ENCODE measurements around the gene IL10.

IL10 gene

GRCh38 chr1:206772243-206772937 is at the start of gene IL10:
IL10 (minus strand) TSS chr1:206772494; CDS start chr1:206772435, 59 bp downstream.
- Histone ChIP-seq H3K36me3 (ENCODE audit: control insufficient read depth in 2 of 2, insufficient read depth in 1 of 2, low read length in 2 of 2) (no peaks in the 10 kb centered on the region), H3K4me1 (ENCODE audit: control insufficient read depth, insufficient read depth, low read length) (no peaks in the 10 kb centered on the region), H3K4me3 (ENCODE audit: low read depth, low read length) (no peak within 1 kb of the TSS), H3K27ac (ENCODE audit: extremely low read depth, low read depth, low read length) (no peak within 1 kb of the TSS), H3K9me3 (ENCODE audit: control insufficient read depth, insufficient read depth, low read depth, low read length) (no peaks in the 10 kb centered on the region)
- POLR2A ChIA-PET, result interaction anchor here (0.5 kb wide), 1 partner anchor 108 kb away, joined by 3 read pairs; no protein-coding TSS in a partner anchor
- TF ChIP-seq ZFP69B (tag by site-specific recombination; IDR thresholded peaks at IDR 0.05), result no peak
- CTCF ChIA-PET, result interaction anchor here (0.6 to 1.2 kb wide), 3 partner anchors 14 to 189 kb away, joined by 3 read pairs; no protein-coding TSS in a partner anchor

- ChIA-PET POLR2A (no interaction called here), CTCF (interaction anchor here (1.0 to 1.9 kb wide), 4 partner anchors 11 to 90 kb away, joined by 3 to 7 read pairs (median 5); no protein-coding TSS in a partner anchor)
- H3K27ac ChIP-seq (ENCODE audit: extremely low read depth, low read depth, low read length), result no peak overlapping the region
- no peak overlapping the region for H3K4me3 ChIP-seq (ENCODE audit: low read depth, low read length)
- no peaks in the 10 kb centered on the region for H3K4me1 ChIP-seq (ENCODE audit: control insufficient read depth, insufficient read depth, low read length)
- no peak for TF ChIP-seq ZNF488 (tag by site-specific recombination; IDR thresholded peaks at IDR 0.05)
- no peak for TF ChIP-seq ZNF391 (tag by site-specific recombination; IDR thresholded peaks at IDR 0.05; ENCODE audit: borderline replicate concordance, low read depth)
- TF ChIP-seq ZNF121 (tag by site-specific recombination; IDR thresholded peaks at IDR 0.05), result no peak
- no peak for TF ChIP-seq ZSCAN5A (tag by site-specific recombination; IDR thresholded peaks at IDR 0.05)
- no peak for TF ChIP-seq ZNF138 (tag by site-specific recombination; IDR thresholded peaks at IDR 0.05; ENCODE audit: borderline replicate concordance)
- no peak for TF ChIP-seq ZNF184 (tag by site-specific recombination; IDR thresholded peaks at IDR 0.05)
- no peak for TF ChIP-seq ZNF292 (tag by site-specific recombination; IDR thresholded peaks at IDR 0.05; ENCODE audit: borderline replicate concordance, low read depth)
- TF ChIP-seq ZNF658 (tag by site-specific recombination; IDR thresholded peaks at IDR 0.05), result no peak
- no peak for TF ChIP-seq SETDB1 (IDR thresholded peaks at IDR 0.05; ENCODE audit: insufficient read length, low read length)
- TF ChIP-seq ZNF433 (tag by site-specific recombination; IDR thresholded peaks at IDR 0.05; ENCODE audit: low read depth), result no peak
- H3K36me3 ChIP-seq (ENCODE audit: control insufficient read depth in 2 of 2, insufficient read depth in 1 of 2, low read length in 2 of 2), result no peaks in the 10 kb centered on the region
- H3K9me3 ChIP-seq (ENCODE audit: control insufficient read depth, insufficient read depth, low read depth, low read length), result no peaks in the 10 kb centered on the region
Measured at GRCh38 chr1:206821493-206821892, 49.2 kb upstream of the IL10 start.

- Histone ChIP-seq H3K9me3 (ENCODE audit: control insufficient read depth, insufficient read depth, low read depth, low read length) (no peaks in the 10 kb centered on the region), H3K27ac (ENCODE audit: extremely low read depth, low read depth, low read length) (no peak overlapping the region), H3K36me3 (ENCODE audit: control insufficient read depth in 2 of 2, insufficient read depth in 1 of 2, low read length in 2 of 2) (no peaks in the 10 kb centered on the region), H3K4me1 (ENCODE audit: control insufficient read depth, insufficient read depth, low read length) (no peaks in the 10 kb centered on the region), H3K4me3 (ENCODE audit: low read depth, low read length) (no peak overlapping the region)
- ChIA-PET CTCF (interaction anchor here (0.7 to 2.2 kb wide), 5 partner anchors 10 to 96 kb away, joined by 3 to 11 read pairs (median 3); partner anchors contain the start of gene IL20), POLR2A (interaction anchor here (1.0 kb wide), 1 partner anchor 12 kb away, joined by 7 read pairs; no protein-coding TSS in a partner anchor)
- TF ChIP-seq ZNF521 (tag by site-specific recombination; IDR thresholded peaks at IDR 0.05) (no peak), PRDM1 (tag by site-specific recombination; IDR thresholded peaks at IDR 0.05) (no peak), ZNF423 (tag by site-specific recombination; IDR thresholded peaks at IDR 0.05) (no peak), ZBTB10 (tag by site-specific recombination; IDR thresholded peaks at IDR 0.05) (no peak), ZBTB26 (tag by site-specific recombination; optimal IDR thresholded peaks at IDR 0.05) (no peak), ZNF174 (tag by site-specific recombination; IDR thresholded peaks at IDR 0.05) (no peak), ZNF169 (tag by site-specific recombination; IDR thresholded peaks at IDR 0.05) (no peak)
Measured at GRCh38 chr1:206816390-206817287, 44.3 kb upstream of the IL10 start.
